IPS DF 19.7 (cell line): ENCODE data around the gene TWNK.

Source experiments
- DNase-seq: peaks from one replicate; pipeline ENCODE4 v3.0.0-alpha.2; 2013; ENCODE audit warnings: low read depth, low spot score

Gene TWNK

DNA sequence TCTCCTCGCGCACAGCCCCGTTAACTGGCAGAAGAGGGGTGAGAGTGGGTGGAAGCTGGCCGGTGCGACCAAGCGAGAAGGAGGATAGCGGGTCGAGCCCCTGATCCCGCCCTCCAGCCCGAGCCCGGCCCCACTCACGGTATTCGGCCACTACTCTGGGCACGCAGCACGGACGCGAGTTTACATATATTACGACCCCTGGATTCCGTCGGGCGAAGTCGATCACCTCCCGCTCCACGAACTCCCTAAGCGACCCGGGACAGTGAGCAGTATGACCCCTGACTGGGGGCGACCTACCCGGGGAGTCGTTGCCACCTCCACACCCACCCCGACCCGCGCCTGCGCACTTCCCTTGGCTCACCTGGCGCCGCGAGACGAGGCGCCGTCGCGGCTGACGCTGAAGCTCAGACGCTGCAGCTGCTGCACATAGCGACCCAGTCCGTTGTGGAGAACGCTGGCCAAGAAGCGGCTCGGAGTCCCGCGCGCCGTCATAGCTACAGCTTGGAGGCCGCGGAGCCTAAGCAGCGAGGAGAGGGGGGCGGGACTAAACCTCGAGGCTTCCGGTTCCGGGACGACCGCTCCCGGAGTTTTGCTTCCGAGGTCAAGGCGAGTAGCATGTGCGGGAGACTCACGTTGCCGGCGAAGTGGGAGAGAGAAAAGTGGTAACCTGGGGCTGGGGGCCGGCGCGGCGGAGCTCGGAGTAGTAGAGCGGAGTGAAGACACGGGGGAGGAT lies at the start of gene TWNK, which contains the start of gene MRPL43:
TWNK (plus strand) TSS at position 592 of the 733 bp plus-strand sequence. CDS start 668 bp downstream, outside the sequence.
MRPL43 (minus strand) TSS at position 546 of the 733 bp plus-strand sequence; CDS start at position 492, 54 bp downstream.
- no peak for DNase-seq

- DNase-seq = no peak
Observed at GRCh38 chr10:100939763-100940344, 47.5 kb upstream of the TWNK start.

GRCh38 chr10:100942229-100942628 lies 45.1 kb upstream of the TWNK start:
- no peak for DNase-seq

- DNase-seq = no peak
Observed at GRCh38 chr10:100943508-100943907, 43.8 kb upstream of the TWNK start.

GRCh38 chr10:100945754-100946153 lies 41.6 kb upstream of the TWNK start:
- DNase-seq = no peak

- DNase-seq = no peak
Observed at GRCh38 chr10:100948916-100949315, 38.4 kb upstream of the TWNK start.

DNA sequence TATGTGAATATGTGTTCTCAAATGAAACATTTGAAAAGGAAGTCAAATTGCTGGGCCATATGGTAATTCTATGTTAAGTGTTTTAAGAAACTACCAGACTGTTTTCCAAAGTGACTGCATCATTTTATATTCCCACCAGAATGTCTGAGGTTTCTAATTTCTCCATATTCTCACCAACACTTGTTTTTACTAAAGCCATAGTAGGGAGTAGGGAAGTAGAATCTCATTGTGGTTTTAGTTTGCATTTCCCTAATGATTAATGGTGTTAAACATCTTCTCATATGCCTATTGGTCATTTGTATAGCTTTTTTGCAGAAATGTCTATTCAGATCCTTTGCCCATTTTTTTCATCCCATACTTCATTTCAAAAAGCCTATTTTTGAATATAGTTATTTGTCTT lies 27.1 kb upstream of the TWNK start:
- DNase-seq = no peak

DNA sequence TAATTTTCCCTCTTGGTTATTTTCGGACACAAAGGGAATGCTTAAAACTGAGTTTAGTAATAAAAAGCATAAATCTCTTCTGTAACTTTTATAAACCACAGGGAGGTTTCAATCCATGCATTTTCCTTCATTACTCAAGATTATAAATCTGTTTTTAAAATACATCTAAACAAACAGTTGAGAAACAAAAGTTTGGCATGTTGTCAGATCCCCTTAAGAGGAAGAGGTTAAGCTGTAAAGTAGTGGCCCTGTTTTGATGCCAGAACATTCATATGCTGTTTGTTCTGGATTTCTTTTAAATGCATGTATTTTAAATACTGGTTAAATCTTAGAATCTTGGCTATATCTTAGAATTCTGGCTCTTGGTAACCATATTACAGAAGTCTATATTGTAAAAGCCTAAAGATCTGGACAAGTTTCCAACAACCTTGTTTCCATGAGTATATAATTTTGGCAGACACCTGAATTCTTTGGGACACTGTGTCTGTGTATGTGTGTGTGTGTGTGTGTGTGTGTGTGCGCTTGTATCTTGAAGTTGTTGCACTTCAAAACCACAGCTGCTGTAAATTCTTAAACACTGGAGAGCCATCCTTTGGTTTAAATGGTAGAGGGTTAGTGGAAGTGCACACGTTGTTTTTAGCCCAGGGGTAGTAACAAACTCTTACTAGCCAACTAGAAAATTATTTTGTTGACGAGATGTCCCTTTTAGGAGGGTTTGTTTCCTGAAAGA lies 24.8 kb upstream of the TWNK start:
- no peak for DNase-seq

- DNase-seq = no peak
Observed at GRCh38 chr10:100963826-100964225, 23.5 kb upstream of the TWNK start.

- no peak for DNase-seq
Observed at GRCh38 chr10:100965820-100966219, 21.5 kb upstream of the TWNK start.

- DNase-seq = no peak
Observed at GRCh38 chr10:100966887-100967286, 20.5 kb upstream of the TWNK start.

DNA sequence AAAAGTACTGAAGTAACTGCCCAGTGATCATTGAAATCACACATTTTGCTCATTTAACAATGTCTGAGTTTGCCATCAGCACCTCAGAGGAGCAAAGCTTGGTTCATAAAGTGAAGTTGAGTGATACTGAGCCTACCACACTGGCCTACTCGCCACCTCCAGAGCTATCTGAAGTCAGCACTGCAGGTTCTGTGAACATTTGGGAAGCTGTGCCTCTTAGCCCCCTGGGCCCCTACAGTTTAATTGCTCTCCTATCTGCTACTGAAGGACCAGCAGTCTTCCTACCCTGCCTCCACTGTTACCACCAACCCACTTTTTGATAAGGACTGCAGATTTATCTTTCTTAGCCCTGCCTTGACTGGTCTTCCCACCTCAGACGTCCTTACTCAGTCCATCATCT lies 20.0 kb upstream of the TWNK start:
- DNase-seq = no peak

- no peak for DNase-seq
Observed at GRCh38 chr10:100968062-100968736, 19.1 kb upstream of the TWNK start.

- no peak for DNase-seq
Observed at GRCh38 chr10:100968863-100969186, 18.5 kb upstream of the TWNK start.

DNA sequence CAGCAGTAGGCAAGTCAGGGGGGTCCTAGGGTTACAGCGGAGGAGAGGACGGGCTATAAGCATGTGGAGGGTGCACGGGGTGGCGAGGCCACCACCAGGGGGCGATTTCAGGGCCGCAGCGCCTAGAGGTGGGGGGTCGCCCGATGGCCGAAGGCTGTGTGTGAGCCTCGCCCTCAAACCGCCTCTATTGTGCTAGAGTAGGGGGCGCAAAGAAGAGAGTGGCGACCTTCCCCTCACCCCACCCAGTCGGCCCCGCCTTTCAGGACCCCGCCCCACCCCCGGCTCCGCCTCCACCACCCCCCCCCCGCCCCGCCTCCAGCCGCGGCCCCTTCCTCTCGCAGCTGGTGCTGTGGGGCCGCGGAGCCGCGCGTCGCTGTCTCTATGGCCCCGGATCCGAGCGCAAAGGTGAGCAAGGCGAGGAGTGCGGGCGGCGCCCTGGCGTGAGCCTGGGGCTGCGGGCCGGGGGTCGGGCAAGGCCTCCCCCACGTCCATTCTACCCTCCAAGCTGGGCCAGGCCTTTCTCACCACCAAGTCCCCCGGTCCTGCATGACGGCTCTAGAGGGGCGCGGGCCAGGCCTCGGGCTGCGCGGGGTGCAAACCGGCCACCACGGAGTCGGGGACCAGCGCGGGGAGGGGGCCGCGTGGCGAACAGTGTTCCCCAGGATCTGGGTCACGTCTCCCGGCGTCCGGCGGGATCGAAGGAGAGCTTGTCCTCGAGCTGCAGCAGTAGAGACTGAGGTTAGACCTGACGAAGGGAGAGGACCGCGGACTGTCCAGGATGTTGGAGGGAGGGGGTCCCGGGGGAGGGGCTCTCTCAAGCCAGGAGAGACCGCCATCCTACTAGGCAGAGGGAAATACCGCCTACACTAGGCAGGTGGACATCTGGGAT lies 17.9 kb upstream of the TWNK start, which contains the start of gene SEMA4G:
SEMA4G (plus strand) TSS at position 318 of the 889 bp plus-strand sequence. CDS start 3,409 bp downstream, outside the sequence.
- no peak for DNase-seq

- no peak for DNase-seq
Observed at GRCh38 chr10:100970076-100970913, 17.0 kb upstream of the TWNK start.

GRCh38 chr10:100970914-100971811 lies 16.2 kb upstream of the TWNK start:
- DNase-seq = no peak

- DNase-seq = no peak
Observed at GRCh38 chr10:100972115-100972903, 15.0 kb upstream of the TWNK start.
